ENCODE data around the gene MOSMO.

MOSMO gene

DNA sequence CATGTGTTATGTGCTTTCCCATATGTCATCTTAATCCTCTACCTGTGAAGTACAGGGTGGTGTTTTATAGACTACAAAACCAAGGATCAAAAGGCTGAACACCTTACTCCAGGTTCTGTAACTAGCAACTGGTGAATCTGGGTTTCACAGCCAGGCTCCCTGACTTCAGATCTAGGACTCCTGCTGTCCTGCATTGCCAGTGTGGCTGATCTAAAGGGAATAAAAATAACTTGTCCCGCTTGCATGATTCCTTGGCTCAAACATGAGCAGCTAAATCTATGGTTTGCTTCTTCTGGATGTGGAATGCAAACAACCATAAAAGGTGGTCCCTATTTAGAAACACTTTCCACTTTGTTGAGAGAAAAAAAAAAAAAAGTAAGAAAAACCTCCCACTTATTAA is 80.7 kb downstream of the MOSMO start:
- H3F3A ChIP-seq (ENCODE audit: control insufficient read depth, insufficient read depth), result no peaks in the 10 kb centered on the region
- H3K36me3 ChIP-seq (ENCODE audit: control insufficient read depth, low read length), result no peaks in the 10 kb centered on the region
- TF ChIP-seq, protein P1, sequence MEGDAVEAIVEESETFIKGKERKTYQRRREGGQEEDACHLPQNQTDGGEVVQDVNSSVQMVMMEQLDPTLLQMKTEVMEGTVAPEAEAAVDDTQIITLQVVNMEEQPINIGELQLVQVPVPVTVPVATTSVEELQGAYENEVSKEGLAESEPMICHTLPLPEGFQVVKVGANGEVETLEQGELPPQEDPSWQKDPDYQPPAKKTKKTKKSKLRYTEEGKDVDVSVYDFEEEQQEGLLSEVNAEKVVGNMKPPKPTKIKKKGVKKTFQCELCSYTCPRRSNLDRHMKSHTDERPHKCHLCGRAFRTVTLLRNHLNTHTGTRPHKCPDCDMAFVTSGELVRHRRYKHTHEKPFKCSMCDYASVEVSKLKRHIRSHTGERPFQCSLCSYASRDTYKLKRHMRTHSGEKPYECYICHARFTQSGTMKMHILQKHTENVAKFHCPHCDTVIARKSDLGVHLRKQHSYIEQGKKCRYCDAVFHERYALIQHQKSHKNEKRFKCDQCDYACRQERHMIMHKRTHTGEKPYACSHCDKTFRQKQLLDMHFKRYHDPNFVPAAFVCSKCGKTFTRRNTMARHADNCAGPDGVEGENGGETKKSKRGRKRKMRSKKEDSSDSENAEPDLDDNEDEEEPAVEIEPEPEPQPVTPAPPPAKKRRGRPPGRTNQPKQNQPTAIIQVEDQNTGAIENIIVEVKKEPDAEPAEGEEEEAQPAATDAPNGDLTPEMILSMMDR (IDR thresholded peaks at IDR 0.05; ENCODE audit: low read depth, low read length, poor library complexity, severe bottlenecking), result no peak
- no peak for TF ChIP-seq EZH2phosphoT487 (IDR thresholded peaks at IDR 0.05; ENCODE audit: borderline replicate concordance, low read length)
- no peaks in the 10 kb centered on the region; the same call in 1 of the 2 replicates for H3K27me3 ChIP-seq (ENCODE audit: control insufficient read depth, low read length)
- H3K27ac ChIP-seq (ENCODE audit: low read depth, low read length), result no peak overlapping the region
- no peaks in the 10 kb centered on the region for H4K20me1 ChIP-seq (ENCODE audit: control insufficient read depth, insufficient read depth, low read depth, low read length)
- H3K4me2 ChIP-seq (ENCODE audit: low read length), result no peak overlapping the region
- no peaks in the 10 kb centered on the region for H3K9me3 ChIP-seq (ENCODE audit: control insufficient read depth, insufficient read depth, low read length)
- H3K4me1 ChIP-seq (ENCODE audit: control insufficient read depth, low read length), result no peaks in the 10 kb centered on the region
- H3K4me3 ChIP-seq (ENCODE audit: low read length), result no peak overlapping the region
- no peaks in the 10 kb centered on the region for H3K79me2 ChIP-seq (ENCODE audit: control insufficient read depth, low read length)
- no peaks in the 10 kb centered on the region for H3K9me2 ChIP-seq (replicated peaks; ENCODE audit: control insufficient read depth, low read length)

DNA sequence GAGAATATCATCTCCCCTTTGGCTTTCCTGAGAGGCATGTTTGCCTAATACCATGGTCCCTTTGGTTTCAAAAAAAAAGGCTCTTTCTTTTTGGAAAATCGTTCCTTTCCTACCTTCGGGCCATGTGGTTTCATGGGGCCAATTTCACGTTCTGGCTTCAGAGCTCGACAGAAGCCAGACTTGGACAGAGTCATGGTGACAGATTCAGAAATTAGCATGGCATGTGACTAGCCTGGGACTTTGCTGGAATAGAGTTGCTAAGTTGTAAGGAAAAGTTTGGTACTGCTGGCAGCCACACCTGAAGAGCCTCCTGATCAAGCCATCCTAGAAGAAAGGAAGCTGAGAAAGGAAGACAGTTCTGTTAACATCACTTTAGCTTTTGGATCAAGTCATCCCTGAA is 82.0 kb downstream of the MOSMO start:
- Histone ChIP-seq H3K9me3 (ENCODE audit: control insufficient read depth, insufficient read depth, low read length) (no peaks in the 10 kb centered on the region), H3K79me2 (ENCODE audit: control insufficient read depth, low read length) (no peaks in the 10 kb centered on the region)
- no peak for TF ChIP-seq EZH2phosphoT487 (IDR thresholded peaks at IDR 0.05; ENCODE audit: borderline replicate concordance, low read length)
- TF ChIP-seq, protein P1 (IDR thresholded peaks at IDR 0.05; ENCODE audit: low read depth, low read length, poor library complexity, severe bottlenecking), result no peak

DNA sequence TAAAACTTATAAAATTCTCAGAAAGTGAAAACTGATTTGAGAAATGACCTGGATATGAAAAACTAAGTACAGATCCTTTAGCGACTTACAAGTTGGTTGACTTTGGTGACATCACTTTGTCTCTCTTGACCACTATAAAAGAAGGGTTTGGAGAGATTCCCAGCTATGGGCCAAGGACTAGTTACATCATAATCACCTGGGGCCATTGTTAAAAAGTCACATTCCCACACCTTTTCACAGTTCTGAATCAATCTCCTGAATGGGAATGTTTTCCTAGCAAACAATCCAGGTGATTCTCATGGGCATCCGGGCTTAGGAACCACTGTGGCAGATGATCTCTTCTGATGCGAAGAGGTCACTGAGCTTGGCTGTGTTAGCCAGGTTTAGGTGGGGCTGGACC is 83.8 kb downstream of the MOSMO start:
- no peaks in the 10 kb centered on the region for H3K79me2 ChIP-seq (ENCODE audit: control insufficient read depth, low read length)
- TF ChIP-seq, protein P1 (IDR thresholded peaks at IDR 0.05; ENCODE audit: low read depth, low read length, poor library complexity, severe bottlenecking), result no peak
- TF ChIP-seq EZH2phosphoT487 (IDR thresholded peaks at IDR 0.05; ENCODE audit: borderline replicate concordance, low read length), result no peak
- H3K9me2 ChIP-seq (replicated peaks; ENCODE audit: control insufficient read depth, low read length), result no peaks in the 10 kb centered on the region
- no peaks in the 10 kb centered on the region for H4K20me1 ChIP-seq (ENCODE audit: control insufficient read depth, insufficient read depth, low read depth, low read length)
- H3K4me3 ChIP-seq (ENCODE audit: low read length), result no peak overlapping the region
- H3K27me3 ChIP-seq (ENCODE audit: control insufficient read depth, low read length), result peaks cover 12% of the 10 kb centered on the region
- H3K36me3 ChIP-seq (ENCODE audit: control insufficient read depth, low read length), result no peaks in the 10 kb centered on the region
- no peaks in the 10 kb centered on the region for H3F3A ChIP-seq (ENCODE audit: control insufficient read depth, insufficient read depth)
- no peaks in the 10 kb centered on the region for H3K4me1 ChIP-seq (ENCODE audit: control insufficient read depth, low read length)
- H3K9me3 ChIP-seq (ENCODE audit: control insufficient read depth, insufficient read depth, low read length), result no peaks in the 10 kb centered on the region
- H3K4me2 ChIP-seq (ENCODE audit: low read length), result no peak overlapping the region
- H3K27ac ChIP-seq (ENCODE audit: low read depth, low read length), result no peak overlapping the region

More for the DNA sequence above, 82.0 kb downstream of the MOSMO start:
- H4K20me1 ChIP-seq (ENCODE audit: control insufficient read depth, insufficient read depth, low read depth, low read length), result no peaks in the 10 kb centered on the region
- H3K27ac ChIP-seq (ENCODE audit: low read depth, low read length), result no peak overlapping the region
- no peaks in the 10 kb centered on the region for H3K4me1 ChIP-seq (ENCODE audit: control insufficient read depth, low read length)
- no peaks in the 10 kb centered on the region; the same call in 1 of the 2 replicates for H3K27me3 ChIP-seq (ENCODE audit: control insufficient read depth, low read length)
- no peak overlapping the region for H3K4me2 ChIP-seq (ENCODE audit: low read length)
- H3F3A ChIP-seq (ENCODE audit: control insufficient read depth, insufficient read depth), result no peaks in the 10 kb centered on the region
- no peaks in the 10 kb centered on the region for H3K9me2 ChIP-seq (replicated peaks; ENCODE audit: control insufficient read depth, low read length)
- no peak overlapping the region for H3K4me3 ChIP-seq (ENCODE audit: low read length)
- no peaks in the 10 kb centered on the region for H3K36me3 ChIP-seq (ENCODE audit: control insufficient read depth, low read length)
